CD4-positive, alpha-beta T cell treated with Interleukin-2 at 100 ng/mL for 4 hours (primary cell): Measurements from ENCODE around the gene ODAD4.
A peak's percentile ranks its signal among the peaks of the same experiment; 100 is the strongest.

Experiments used
- DNase-seq: peaks from one replicate; pipeline ENCODE4 v3.0.0-alpha.2; 2020; ENCODE audit warnings: low spot score

The ODAD4 gene

DNA sequence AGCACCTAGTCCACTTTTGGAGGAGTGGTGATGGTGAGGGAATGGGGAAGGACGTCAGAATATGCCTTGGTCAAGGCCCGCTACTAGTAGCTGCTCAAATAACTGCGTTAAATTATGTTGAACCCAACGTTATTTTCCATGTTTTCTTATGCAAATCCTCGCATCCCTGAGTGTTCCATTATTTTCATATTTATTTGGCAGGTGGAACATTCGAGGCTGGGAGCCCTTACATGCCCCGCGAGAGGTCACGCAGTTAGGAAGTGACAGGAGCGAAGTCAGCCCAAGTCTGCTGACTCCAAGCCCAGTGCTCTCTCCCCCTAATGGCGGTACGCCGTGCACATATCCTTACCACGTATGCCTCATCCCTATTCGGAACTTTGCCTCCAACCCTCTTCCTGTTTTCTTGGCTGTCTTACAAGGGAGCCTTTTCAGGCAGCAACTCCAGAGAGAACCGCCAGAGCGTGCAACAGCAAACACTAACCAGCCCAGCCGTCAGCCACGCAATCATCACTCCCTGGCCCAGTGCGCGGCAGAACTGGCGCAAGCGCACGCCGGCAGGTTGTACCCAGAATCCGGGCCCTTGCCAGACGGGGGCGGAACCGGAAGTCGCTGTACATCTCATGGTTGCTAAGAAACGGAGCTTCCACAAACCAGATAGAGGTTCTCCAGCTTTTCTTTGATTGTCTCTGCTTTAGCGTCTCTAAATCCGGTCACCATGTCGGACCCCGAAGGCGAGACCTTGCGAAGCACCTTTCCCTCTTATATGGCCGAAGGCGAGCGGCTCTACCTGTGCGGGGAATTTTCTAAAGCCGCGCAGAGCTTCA, at the start of gene ODAD4:
Gene ODAD4, plus strand, starts transcription at position 609 of the 824 bp plus-strand sequence. Its CDS starts 107 bp downstream, at position 716.
- peak; percentile 96 for DNase-seq

- DNase-seq = no peak
These were observed 47.7 kb upstream of the ODAD4 start for GRCh38 chr17:41882756-41883155.

- DNase-seq = no peak
These were observed 44.7 kb upstream of the ODAD4 start for GRCh38 chr17:41885733-41886132.

DNA sequence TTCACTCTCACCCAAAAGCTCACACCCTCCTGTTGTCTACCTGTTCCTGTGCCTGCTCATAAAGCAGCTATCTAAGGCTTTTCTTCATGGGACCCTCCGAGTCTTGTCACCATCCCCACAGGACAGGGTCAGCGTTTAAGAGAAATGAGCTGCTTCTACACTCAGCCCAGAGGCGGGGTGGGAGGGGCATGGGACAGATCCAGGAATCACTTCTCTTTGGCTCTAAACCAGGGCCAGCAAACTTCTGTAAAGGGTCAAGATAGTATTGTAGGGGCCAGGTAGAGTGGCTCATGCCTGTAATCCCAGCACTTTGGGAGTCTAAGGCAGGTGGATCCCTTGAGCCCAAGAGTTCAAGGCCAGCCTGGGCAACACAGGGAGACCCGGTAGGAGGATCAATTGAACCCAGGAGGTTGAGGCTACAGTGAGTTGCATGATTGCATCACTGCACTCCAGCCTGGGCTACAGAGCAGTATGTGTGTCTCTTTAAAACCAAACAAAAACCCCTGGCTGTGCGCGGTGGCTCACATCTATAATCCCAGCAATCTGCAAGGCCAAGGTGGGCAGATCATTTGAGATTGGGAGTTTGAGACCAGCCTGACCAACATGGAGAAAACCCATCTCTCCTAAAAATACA, 42.0 kb upstream of the ODAD4 start:
- no peak for DNase-seq

- DNase-seq = no peak
These were observed 39.0 kb upstream of the ODAD4 start for GRCh38 chr17:41891135-41892020.

DNA sequence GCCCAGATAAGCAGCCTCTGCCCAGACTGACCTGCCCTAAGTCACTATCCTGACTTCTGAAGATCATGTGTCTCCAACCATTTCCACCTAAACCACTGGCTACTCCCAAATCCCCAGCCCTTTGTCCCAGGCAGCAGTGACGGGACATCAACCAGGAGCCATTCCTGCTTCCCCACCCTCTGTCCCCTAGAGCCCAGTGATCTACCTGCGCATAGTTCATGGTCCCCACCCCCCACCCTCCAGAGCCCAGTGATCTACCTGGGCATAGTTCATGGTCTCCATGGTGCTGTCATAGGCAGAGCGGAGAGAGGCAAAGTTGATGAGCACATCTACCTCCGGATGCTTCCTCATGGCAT, 38.4 kb upstream of the ODAD4 start:
- no peak for DNase-seq

DNA sequence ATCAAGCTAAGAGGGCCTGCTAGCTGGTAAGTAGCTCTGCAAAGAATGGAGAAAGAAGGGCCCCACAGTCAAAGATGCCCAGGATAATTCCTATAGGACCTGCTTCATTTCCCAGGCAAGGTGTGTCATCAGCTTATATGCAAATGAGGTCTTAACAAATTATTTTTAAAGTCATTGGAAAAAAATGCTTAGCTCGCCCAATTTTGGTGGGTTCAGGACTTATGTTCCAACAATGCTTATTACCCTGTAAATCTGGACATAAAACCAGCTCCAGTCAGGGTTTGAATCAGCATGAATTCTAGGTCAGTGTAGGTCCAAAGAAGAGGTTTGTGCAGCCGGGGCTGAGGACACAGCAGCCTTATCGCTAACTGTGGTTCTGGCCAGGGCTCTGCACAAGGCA, 37.0 kb upstream of the ODAD4 start:
- DNase-seq = no peak

DNA sequence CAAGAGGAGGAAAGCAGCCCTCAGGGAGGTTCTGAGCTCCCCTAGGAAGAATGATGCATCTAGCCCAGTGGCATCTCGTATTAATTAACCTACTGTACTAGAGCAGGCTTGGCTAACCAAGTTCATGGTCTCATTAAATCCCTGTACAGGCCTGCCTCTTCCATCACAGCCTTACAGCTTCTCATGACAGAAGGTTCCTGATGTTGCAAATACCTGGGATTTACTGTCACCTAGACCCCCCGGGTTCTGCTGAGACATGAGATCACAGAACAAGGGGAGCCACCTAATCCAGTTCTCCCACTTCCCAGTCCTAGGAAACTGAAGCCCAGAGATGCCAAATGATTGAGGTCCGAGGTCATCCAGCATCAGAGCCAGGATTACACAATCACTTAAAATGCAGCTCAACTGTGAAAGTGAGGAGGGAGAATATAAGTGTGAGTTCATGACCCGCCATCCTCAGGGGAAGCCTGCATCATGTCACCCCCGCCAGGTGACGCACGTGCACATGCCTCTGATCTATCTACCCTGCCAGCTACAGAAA, 35.6 kb upstream of the ODAD4 start:
- no peak for DNase-seq

DNA sequence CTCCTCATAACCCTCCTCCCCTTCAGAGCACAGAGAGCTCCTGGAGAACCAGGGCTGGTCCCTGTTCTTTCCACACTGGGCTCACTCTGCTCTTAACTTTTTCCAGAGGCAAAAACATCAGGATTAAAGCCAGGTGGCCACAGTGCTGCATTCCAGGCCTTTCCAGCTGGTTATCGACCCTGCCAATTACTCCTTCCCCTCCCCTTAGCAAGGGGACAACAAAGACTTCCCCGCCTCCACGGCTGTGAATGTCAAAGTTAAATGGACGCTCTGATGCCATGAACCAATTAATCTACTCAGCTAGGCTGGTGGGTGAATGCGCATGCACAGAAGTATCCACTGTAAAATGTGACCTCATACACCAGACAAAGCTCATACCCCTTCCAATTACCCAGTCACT, 34.8 kb upstream of the ODAD4 start:
- DNase-seq = no peak

DNA sequence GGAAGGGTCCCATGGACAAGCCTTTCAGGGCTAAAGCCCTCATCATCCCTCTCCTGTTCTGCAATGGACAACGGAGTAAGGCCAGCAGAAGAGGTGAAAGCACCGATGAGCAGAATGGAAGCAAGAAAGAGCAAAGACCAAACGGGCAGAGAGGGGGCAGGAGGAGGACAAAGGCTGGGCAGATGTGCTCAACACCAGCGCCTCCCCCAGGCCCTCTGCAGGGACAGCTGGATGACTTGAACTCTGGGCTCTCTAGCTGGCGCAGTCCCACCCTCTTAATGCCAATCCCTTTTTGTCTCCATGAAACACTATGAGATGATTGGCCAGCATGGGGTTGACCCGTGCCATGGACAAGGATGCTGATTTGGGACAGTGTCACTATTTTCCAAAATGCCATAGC, 33.7 kb upstream of the ODAD4 start:
- DNase-seq = no peak

- no peak for DNase-seq
These were observed 28.8 kb upstream of the ODAD4 start for GRCh38 chr17:41901646-41902045.

- DNase-seq = no peak
These were observed 26.1 kb upstream of the ODAD4 start for GRCh38 chr17:41904242-41904841.

- DNase-seq = no peak
These were observed 25.2 kb upstream of the ODAD4 start for GRCh38 chr17:41905172-41905571.

- DNase-seq = no peak
These were observed 23.8 kb upstream of the ODAD4 start for GRCh38 chr17:41906465-41907184.

DNA sequence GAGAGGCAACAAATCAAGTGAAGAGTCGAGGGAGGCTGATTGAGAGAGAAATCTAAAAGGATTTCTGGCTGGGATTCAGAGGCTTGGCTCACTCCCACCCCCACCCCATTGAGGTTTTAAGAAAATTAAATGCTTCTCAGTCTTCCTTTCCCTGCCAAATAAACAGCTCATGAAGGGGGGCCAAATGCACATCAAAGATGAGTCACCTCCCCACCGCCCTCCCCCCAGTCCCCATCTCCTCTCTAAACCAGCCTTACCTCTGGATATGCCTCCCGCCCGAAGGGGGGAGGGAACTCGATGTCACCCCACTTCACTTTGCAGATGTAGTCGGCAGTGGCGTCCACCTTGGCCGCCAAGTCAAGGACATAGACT, 23.2 kb upstream of the ODAD4 start:
- no peak for DNase-seq

- DNase-seq = no peak
These were observed 22.5 kb upstream of the ODAD4 start for GRCh38 chr17:41907633-41908539.

- no peak for DNase-seq
These were observed 21.3 kb upstream of the ODAD4 start for GRCh38 chr17:41909088-41909487.

- no peak for DNase-seq
These were observed 19.6 kb upstream of the ODAD4 start for GRCh38 chr17:41910701-41911391.

GRCh38 chr17:41912925-41913324, 17.5 kb upstream of the ODAD4 start:
- no peak for DNase-seq

DNA sequence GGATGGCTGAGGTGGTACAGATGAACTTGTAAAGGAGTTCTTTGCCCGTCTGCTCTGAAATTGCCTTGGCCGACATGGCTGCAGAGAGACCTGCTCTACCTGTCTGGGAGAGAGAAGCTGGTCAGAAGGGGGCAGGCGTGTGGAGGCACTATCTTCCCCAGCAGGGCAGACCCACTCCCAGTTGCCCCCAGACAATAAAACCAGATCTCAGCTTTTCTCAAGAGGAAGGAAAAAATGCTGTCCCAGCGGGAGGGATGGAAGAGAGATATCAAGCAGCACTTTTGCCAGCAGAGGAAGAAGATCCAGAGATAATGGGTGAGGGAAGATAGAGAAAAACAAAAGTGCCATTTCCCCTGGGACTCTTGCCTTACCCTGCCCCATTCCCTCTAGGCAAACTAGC, 16.6 kb upstream of the ODAD4 start:
- DNase-seq = no peak
